ENCODE data around the gene CDCP1.

DNA sequence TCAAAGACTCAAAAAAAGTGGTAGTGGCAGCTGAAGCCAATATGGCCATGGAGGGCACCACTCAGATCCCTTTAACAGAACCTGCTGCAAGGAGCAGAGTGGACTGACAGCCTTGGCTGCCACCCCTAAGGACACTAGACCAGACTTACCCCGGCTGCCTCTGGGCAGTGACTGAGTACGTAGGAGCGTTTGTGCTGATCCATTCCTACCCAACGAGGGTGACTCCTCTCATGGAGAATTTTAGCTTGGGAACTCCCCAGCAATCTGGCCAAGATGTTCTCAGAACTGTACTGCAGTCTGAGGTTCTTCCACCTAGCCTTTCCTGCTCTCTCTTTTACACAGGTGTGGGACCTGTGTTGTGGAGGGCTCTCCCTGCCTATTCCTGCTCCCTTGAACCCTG lies 97.9 kb downstream of the CDCP1 start:
- TF ChIP-seq CTCF (IDR thresholded peaks at IDR 0.05) (no peak), POLR2A (IDR thresholded peaks at IDR 0.05) (no peak)
